WI38 (cell line): Measurements from ENCODE around the gene ATOSA.

Experiments
- H3K4me3 ChIP-seq: 2 replicates; pipeline ENCODE4 v1.5.1; 2011; ENCODE audit warnings: low read depth, mild to moderate bottlenecking, control low read depth, low read length
- CTCF ChIP-seq: IDR thresholded peaks from 2 replicates; pipeline ENCODE4 v1.5.1; 2012; ENCODE audit warnings: low read depth, mild to moderate bottlenecking, control low read depth, low read length

Gene ATOSA

GRCh38 chr15:52678468-52679231, 538 bp downstream of the ATOSA start:
- H3K4me3 ChIP-seq, result peak overlapping the region; percentile 86
- TF ChIP-seq CTCF, result no peak

GRCh38 chr15:52677593-52678467, 1.4 kb downstream of the ATOSA start:
- H3K4me3 ChIP-seq, result peak overlapping the region; percentile 86
- TF ChIP-seq CTCF, result no peak

- TF ChIP-seq CTCF, result no peak
- H3K4me3 ChIP-seq, result no peak overlapping the region
These were observed 4.4 kb downstream of the ATOSA start for GRCh38 chr15:52674831-52675230.

GRCh38 chr15:52673734-52674133, 5.5 kb downstream of the ATOSA start:
- no peak for TF ChIP-seq CTCF
- no peak overlapping the region for H3K4me3 ChIP-seq

GRCh38 chr15:52673312-52673711, 5.9 kb downstream of the ATOSA start:
- H3K4me3 ChIP-seq, result no peak overlapping the region
- TF ChIP-seq CTCF, result no peak

GRCh38 chr15:52672661-52673060, 6.5 kb downstream of the ATOSA start:
- no peak overlapping the region for H3K4me3 ChIP-seq
- TF ChIP-seq CTCF, result no peak

- no peak overlapping the region for H3K4me3 ChIP-seq
- TF ChIP-seq CTCF, result no peak
These were observed 9.1 kb downstream of the ATOSA start for GRCh38 chr15:52670087-52670486.
